Amniotic epithelial cell (primary cell): ENCODE data around the gene GK2.

ENCODE experiments used
- DNase-seq: peaks from one replicate; pipeline ENCODE4 v3.0.0-alpha.2; 2010; ENCODE audit warnings: low read depth

Gene GK2

DNA sequence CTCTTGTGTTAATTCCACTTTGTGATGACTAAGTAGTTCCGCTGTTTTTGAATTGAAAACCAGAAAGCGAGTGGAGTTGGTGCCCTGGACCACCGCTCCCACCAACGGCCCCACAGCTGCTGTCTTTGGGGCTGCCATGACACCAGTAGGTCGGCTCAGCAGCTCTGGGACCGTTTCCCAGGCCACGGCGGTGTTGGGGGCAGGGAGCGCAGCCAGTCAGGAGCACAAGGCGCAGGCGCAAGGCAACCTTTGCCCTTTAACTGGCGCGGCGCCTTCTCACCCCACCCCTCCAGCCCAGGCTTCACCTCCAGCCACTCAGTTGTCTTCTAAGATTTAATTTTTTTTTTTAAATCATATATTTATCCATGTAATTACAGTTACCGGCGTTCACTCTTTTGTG is at the start of gene GK2:
TSS of gene GK2 (minus strand) at position 166 of the 400 bp plus-strand sequence. CDS start at position 138, 28 bp downstream.
- DNase-seq, result no peak

DNA sequence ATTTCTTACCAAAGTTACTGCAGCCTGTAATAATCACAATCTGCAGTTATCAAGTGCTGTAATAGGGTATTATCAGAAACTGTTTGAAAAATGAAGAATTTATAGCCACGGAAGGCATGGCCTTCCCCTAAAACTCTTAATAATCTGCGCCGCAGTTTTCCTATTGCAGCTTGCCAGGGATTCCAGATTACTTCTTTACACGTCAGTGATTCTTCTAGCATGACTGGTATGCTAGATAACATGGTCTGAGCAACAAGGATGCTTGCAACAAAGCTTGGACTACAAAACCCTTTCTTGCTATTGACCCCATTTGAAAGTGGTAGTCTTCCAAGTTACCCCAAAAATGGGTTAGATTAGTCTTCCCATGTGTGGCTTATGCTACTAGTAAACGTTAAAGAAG is 47.2 kb upstream of the GK2 start:
- DNase-seq, result peak; percentile 21

- DNase-seq, result no peak
These were observed 46.6 kb upstream of the GK2 start for GRCh38 chr4:79454656-79455055.

GRCh38 chr4:79450053-79450452 is 42.0 kb upstream of the GK2 start:
- no peak for DNase-seq

DNA sequence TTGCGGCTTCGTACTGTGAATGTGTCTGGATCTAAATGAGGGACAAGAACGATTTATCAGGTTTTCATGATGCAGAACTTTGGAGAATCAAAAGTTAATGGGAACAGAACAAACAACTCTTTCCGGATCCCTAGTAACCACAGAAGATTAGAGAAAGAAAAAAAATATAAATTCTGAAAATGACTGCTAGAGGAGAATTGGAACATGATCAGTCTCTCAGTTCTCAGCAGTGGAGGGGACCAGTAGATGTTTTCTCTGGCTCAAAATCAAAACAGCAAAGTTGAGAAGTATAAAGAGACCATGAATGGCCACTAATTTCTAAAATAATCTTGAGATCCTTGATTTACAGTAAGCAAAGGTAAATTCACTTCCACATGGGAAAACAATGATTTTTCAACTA is 38.1 kb upstream of the GK2 start:
- DNase-seq, result no peak

- DNase-seq, result no peak
These were observed 37.3 kb upstream of the GK2 start for GRCh38 chr4:79445371-79445781.

- peak; percentile 8 for DNase-seq
These were observed 34.4 kb upstream of the GK2 start for GRCh38 chr4:79442422-79442821.

- no peak for DNase-seq
These were observed 31.5 kb upstream of the GK2 start for GRCh38 chr4:79439489-79439888.

DNA sequence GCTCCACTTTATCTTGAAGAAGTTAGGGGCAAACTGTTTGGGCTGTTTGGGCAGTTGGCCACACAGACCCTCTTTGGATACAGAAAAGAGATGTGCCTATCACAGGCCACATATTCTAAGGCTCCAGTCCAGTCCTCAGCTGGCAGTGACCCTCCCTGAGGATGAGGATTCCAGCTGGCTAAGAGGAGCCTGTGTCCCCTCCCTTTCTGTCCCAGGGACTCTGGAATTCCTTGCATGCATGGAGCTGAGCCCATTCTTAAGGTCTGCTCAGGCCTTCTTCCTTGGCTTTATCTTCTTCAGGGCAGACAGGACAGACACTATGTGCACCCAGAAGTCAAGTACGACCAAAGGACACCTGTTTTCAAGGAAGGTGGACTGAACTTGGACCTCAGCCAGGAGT is 23.8 kb upstream of the GK2 start:
- no peak for DNase-seq

GRCh38 chr4:79429113-79429903 is 21.3 kb upstream of the GK2 start:
- DNase-seq, result no peak

GRCh38 chr4:79426989-79427388 is 19.0 kb upstream of the GK2 start:
- DNase-seq, result no peak

DNA sequence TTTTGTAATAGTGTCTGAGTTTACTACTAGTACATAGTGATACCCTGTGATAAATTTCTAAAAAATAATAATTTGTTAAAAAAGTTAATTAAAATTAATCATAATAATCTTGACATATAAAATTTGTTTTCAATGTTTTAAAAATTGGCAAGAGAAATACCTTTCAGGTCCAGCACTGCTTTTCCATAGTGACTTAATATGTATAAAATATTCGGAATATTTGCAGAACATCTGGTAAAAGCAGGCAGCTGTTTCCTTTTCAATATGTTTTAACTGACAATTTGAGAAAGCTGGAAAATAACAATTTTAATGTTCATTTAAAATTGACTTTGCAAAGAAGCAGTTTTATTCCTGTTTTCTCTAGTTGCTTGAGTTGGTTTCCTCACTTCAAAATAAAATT is 17.6 kb upstream of the GK2 start:
- DNase-seq, result no peak

GRCh38 chr4:79421483-79421882 is 13.5 kb upstream of the GK2 start:
- no peak for DNase-seq

DNA sequence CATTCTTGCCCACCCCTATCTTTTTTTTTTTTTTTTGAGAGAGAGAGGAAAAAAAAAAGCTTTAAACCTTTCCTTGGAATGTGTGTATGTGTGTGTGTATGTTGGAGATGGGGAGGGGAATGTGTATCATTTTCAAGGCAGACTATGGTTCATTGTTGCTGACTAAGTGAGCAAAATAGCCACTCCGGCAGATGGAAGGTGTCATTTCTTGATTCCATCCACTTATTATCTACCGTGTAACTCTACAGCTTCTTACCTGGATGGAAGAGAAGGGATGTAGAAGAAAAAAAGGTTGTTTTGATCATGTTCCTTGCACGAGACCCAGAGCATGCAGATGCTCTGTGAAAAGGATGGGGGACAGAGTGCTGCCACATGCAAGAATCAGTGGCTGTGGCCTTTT is 5.9 kb upstream of the GK2 start:
- no peak for DNase-seq

DNA sequence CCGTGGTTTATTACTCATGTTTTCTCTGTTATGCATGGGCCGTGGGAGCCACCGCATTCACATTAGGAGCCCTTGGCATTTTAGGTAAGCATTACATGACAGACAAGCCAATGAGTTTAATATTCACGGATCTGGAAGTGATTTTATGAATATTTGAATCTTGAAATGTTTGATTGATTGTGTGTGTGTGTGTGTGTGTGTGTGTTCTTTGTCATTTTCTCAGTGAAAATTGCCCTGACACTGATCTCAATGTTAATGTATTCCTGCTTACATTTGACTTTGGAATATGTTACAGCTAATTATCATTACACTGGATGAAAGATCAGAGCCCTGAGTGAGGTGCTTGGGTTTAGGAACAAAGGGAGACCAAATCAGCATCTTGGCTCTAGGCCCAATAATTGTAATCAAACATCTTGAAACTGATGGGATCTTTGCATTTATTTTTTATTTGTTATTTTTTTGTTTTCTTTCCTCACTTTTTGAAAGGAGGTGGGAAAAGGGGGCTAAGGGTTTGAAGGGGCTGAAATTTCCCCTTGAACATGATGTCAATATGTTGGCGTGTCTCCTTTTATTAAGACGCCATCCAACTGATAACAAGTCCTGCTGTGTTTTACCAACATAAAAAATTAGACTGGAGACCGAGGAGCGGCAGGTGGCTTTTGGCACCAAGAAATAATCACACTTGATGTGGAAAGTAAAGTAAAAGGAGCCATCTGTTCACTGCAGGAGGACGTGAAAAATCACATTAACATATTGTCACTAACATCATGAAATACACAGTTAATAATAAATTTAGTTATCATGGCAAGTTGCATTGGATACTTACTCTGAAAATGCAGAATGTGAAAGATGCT is 5.2 kb upstream of the GK2 start:
- no peak for DNase-seq

DNA sequence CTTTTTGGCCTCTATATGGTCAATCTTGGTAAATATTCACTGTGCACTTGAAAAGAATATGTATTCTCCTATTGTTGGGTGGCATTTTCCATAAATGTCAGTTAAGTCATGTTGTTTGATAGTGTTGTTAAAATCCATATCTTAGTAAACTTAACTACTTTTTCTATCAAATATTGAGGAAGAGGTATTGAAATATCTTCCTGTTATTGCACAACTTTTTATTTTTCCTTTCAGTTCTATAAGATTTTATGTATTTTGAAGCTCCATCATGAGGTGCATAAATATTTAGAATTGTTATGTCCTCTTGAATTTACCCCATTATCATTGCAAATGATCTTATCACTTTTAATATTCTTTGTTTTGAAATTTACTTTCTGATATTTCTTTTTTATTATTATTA is 3.4 kb downstream of the GK2 start:
- DNase-seq, result no peak

DNA sequence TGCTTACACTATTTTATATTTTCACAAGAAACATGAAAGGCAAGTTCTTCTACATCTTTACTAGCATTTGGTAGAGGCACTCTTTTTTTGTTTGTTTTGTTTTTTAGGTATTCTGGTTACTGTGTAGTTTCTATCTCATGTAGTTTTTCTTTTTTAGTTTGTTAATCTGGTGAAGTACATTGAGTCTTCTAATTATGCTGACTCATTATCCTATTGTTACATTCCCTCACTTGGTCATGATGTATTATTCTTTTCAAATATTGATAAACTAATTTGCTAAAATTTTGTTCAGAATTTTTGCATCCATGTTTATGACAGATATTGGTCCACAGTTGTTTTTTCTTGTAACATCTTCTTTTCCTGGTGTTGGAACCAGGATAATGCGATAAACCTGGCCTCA is 4.7 kb downstream of the GK2 start:
- no peak for DNase-seq

DNA sequence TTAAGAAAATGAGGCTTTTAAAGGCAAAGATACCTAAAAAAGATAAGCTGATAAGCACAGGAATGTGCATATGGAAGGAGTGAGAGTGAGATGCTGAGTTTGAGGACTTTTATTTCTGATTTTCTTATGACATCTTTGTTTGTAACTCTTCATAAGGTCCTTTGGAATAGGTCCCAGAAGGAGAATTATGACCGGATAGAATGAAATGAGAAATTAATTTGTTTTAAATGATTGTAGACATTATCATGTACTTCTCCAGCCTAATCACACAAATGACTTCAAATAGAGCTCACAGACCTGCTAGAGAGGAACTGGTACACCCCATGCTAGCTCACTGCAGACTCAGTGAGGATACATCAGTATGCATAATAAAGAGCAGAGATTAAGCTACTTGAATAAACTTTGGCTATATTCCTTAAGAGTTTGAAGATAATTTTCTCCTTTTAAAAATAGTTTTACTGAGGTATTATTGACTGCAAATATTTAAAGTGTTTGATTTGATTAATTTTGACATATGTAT is 5.6 kb downstream of the GK2 start:
- DNase-seq, result no peak

DNA sequence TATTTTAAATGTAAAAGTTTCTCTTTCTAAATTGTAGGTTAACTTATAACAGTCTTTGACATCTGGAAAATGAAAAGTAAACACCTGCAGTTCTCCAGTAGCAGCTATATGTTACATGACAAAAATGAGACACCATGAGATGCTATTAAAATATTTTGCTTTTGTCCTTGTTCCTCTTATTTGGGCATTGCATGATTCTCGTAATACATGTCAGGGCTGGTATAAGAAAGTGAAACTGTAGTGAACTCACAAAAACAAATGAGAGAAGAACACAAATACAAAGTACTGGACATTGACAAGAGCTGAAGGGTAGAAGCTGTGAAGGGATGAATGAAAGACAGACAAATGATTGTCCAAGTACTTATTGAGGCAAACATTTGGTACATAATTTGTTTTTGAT is 9.0 kb downstream of the GK2 start:
- no peak for DNase-seq

DNA sequence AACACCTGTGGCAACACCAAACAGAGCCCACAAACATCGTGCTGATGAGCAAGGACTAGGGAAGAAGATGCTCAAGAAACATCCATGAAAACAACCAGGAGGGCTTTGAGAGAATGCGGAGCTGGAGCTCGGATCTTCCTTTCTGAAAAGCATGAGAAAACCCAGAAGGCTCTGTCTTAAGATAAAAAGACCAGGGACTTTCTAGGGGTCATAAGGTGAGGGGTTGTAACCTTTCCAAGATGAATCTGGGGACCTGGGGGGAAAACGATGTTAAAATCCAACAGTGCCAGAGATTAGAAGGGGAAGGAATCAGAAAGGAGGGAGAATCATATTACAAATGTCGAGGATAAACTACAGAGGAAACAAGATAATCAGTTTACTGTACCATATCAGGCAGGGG is 10.1 kb downstream of the GK2 start:
- no peak for DNase-seq

GRCh38 chr4:79396794-79397193 is 11.2 kb downstream of the GK2 start:
- DNase-seq, result no peak

- DNase-seq, result no peak
These were observed 12.2 kb downstream of the GK2 start for GRCh38 chr4:79395841-79396240.

DNA sequence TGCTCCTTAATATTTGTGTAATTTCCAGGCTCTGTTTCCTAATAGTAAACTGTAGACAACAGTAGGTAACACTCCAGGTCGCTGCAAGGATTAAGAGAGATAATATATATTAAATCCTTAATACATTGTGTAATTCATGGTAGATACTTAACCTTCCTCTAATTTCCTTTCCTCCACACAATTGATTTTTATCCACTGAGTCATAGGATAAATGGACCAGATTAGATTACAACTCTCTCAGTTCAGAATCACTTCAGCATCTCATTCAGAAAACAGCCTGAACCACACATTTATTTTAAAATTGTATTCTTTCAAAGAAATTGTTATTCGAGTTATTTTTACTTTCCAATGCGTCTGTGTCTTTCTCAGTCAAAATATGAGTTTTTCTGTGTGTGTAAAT is 17.1 kb downstream of the GK2 start:
- no peak for DNase-seq
